HCT116 (cell line): ENCODE data around the gene HDGF.

Experiments used
- CBX3 ChIP-seq: IDR thresholded peaks from 2 replicates; pipeline ENCODE4 v1.6.1; 2012; ENCODE audit warnings: low read depth
- EZH2 ChIP-seq: fragments of 200-600 bp; sonication (generic); IDR thresholded peaks from 2 replicates; pipeline ENCODE4 v1.6.1; 2017; ENCODE audit warnings: antibody characterized with exemption, mixed run types
- POLR2A ChIP-seq: IDR thresholded peaks from 2 replicates; pipeline ENCODE4 v1.7.0; 2011; ENCODE audit warnings: borderline replicate concordance; ENCODE audit not compliant: insufficient read depth, insufficient read length; ENCODE audit errors: extremely low read depth
- POLR2AphosphoS5 ChIP-seq: IDR thresholded peaks from 2 replicates; pipeline ENCODE4 v1.6.1; 2011; ENCODE audit warnings: mild to moderate bottlenecking, low read depth, low read length, moderate library complexity
- YY1 ChIP-seq: IDR thresholded peaks from 2 replicates; pipeline ENCODE4 v1.6.1; 2011; ENCODE audit warnings: low read length, low read depth, moderate library complexity, mild to moderate bottlenecking; ENCODE audit not compliant: insufficient replicate concordance; ENCODE audit errors: extremely low read depth
- ZBTB33 ChIP-seq: IDR thresholded peaks from 2 replicates; pipeline ENCODE4 v1.6.1; 2011; ENCODE audit warnings: mild to moderate bottlenecking, low read length, moderate library complexity; ENCODE audit not compliant: insufficient replicate concordance; ENCODE audit errors: extremely low read depth

DNA sequence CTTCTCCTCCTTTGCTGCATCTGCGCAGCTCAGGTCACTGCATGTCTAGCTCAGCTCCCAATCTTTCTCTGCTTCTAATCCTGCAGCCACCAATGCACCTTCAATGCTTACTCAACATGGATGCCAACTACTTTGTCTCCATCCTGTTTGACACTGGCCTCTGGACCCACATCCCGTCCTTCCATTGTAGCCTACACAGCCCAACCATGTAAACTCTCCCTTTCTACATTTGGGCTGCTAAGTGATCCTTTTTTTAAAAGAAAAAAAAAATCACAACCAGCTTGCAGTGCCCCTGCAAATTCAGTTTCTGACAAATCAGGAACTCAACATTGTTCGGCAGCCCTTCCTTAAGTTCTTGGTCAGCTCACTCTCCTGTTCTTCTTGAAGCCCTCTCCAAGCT is 36.6 kb downstream of the HDGF start:
- TF ChIP-seq POLR2A (no peak), POLR2AphosphoS5 (no peak), YY1 (no peak), EZH2 (no peak), CBX3 (no peak), ZBTB33 (no peak)
